GM23338 (cell line): Measurements from ENCODE around the gene KIF3C. TPM values are rescaled to one million over a fixed set of nuclear protein-coding genes. Genes with fewer than 3 reads are reported as not detected.
"Not testable (repeated sequence)": the region's sequence is repeated elsewhere in the genome, so short reads cannot be mapped to it uniquely, and the experiment has no call there.

Experiments
- ATAC-seq: fragments of 200-7000 bp; cut with Tn5 transposase; 3 replicates; pipeline ENCODE4 v1.9.1; 2020
- DNase-seq: peaks from one replicate; pipeline ENCODE4 v3.0.0-alpha.2; 2015; ENCODE audit warnings: low spot score
- H2AFZ ChIP-seq: fragments of 200-600 bp; sonication (generic); 2 replicates; pipeline ENCODE4 v1.8.0; 2016; ENCODE audit warnings: antibody characterized with exemption, mild to moderate bottlenecking, moderate library complexity
- H3F3A ChIP-seq: fragments of 200-600 bp; sonication (generic); replicated peaks from 2 replicates; pipeline ENCODE4 v1.8.0; 2017; ENCODE audit warnings: antibody characterized with exemption, mixed run types, low read depth
- H3K27ac ChIP-seq: fragments of 200-600 bp; sonication (generic); 2 replicates; pipeline ENCODE4 v1.6.1; 2016; ENCODE audit warnings: low read depth
- H3K27me3 ChIP-seq: fragments of 200-600 bp; sonication (generic); 2 replicates; pipeline ENCODE4 v1.8.0; 2016; ENCODE audit warnings: mild to moderate bottlenecking, mixed run types, moderate library complexity; ENCODE audit not compliant: insufficient read depth
- H3K36me3 ChIP-seq: fragments of 200-600 bp; sonication (generic); 2 replicates; pipeline ENCODE4 v1.8.0; 2016; ENCODE audit warnings: mild to moderate bottlenecking; ENCODE audit not compliant: insufficient read depth
- H3K4me1 ChIP-seq: fragments of 200-600 bp; sonication (generic); 2 replicates; pipeline ENCODE4 v1.8.0; 2016; ENCODE audit warnings: mild to moderate bottlenecking, moderate library complexity; ENCODE audit not compliant: insufficient read depth
- H3K4me2 ChIP-seq: fragments of 200-600 bp; sonication (generic); 2 replicates; pipeline ENCODE4 v1.7.1; 2017; ENCODE audit warnings: mixed run types
- H3K4me3 ChIP-seq: fragments of 200-600 bp; sonication (generic); 2 replicates; pipeline ENCODE4 v1.6.1; 2016; ENCODE audit warnings: mixed run types
- H3K79me2 ChIP-seq: fragments of 200-600 bp; sonication (generic); replicated peaks from 2 replicates; pipeline ENCODE4 v1.8.0; 2017; ENCODE audit warnings: mild to moderate bottlenecking; ENCODE audit not compliant: insufficient read depth
- H3K9me2 ChIP-seq: fragments of 200-600 bp; sonication (generic); 2 replicates; pipeline ENCODE4 v1.8.0; 2017; ENCODE audit not compliant: insufficient read depth
- H4K20me1 ChIP-seq: fragments of 200-600 bp; sonication (generic); replicated peaks from 2 replicates; pipeline ENCODE4 v1.8.0; 2017; ENCODE audit warnings: mild to moderate bottlenecking; ENCODE audit not compliant: insufficient read depth
- H3K27ac Mint-ChIP-seq: 2 replicates; pipeline ENCODE4 v1.8.0; 2020; ENCODE audit warnings: inconsistent platforms, mild to moderate bottlenecking, moderate library complexity, mixed read lengths
- H3K27me3 Mint-ChIP-seq: 3 replicates; pipeline ENCODE4 v1.8.0; 2022; ENCODE audit warnings: low read depth, mild to moderate bottlenecking, moderate library complexity, mixed read lengths, inconsistent platforms; ENCODE audit not compliant: insufficient read depth, poor library complexity
- H3K36me3 Mint-ChIP-seq: 3 replicates; pipeline ENCODE4 v1.8.0; 2021; ENCODE audit warnings: low read depth, mild to moderate bottlenecking, inconsistent platforms, moderate library complexity, mixed read lengths
- H3K4me1 Mint-ChIP-seq: 3 replicates; pipeline ENCODE4 v1.8.0; 2020; ENCODE audit warnings: mild to moderate bottlenecking, inconsistent platforms, mixed read lengths
- H3K4me3 Mint-ChIP-seq: 3 replicates; pipeline ENCODE4 v1.8.0; 2021; ENCODE audit warnings: moderate library complexity, mild to moderate bottlenecking, inconsistent platforms, mixed read lengths
- H3K9me3 Mint-ChIP-seq: 3 replicates; pipeline ENCODE4 v1.8.0; 2020; ENCODE audit warnings: moderate library complexity, mild to moderate bottlenecking, inconsistent platforms, mixed read lengths
- CTCF ChIP-seq, 2 experiments: fragments of 200-600 bp in 1 of 2; sonication (generic) in 1 of 2; conservative IDR thresholded peaks; 2 replicates each; pipeline versions ENCODE4 v1.5.1 to v1.6.1; 2016 to 2017; ENCODE audit warnings: antibody characterized with exemption in 2 of 2, low read depth in 2 of 2, mild to moderate bottlenecking in 2 of 2, moderate library complexity in 1 of 2
- ETS1 ChIP-seq: IDR thresholded peaks from 2 replicates; pipeline ENCODE4 v1.6.1; 2016; ENCODE audit warnings: antibody characterized with exemption
- EZH2 ChIP-seq: fragments of 200-600 bp; sonication (generic); IDR thresholded peaks from one replicate; pipeline ENCODE4 v1.8.0; 2017; ENCODE audit warnings: antibody characterized with exemption, mild to moderate bottlenecking, low read depth; ENCODE audit not compliant: unreplicated experiment
- ZNF331 ChIP-seq: fragments of 250-450 bp; sonication (Bioruptor Pico); IDR thresholded peaks from 2 replicates; pipeline ENCODE4 v1.5.0; 2020; ENCODE audit warnings: low read depth, mild to moderate bottlenecking, moderate library complexity
- polyA plus RNA-seq: library from polyadenylated mRNA; unstranded; fragments of >200 nt; fragmentation: Nextera tagmentation; extraction: Ambion mirVana; gene quantifications from 2 replicates; pipeline ENCODE4 v1.2.1, GENCODE V29; 2016
- total RNA-seq: library from RNA; depleted of rRNA; stranded (reverse); fragments of >200 nt; shearing (Covaris generic); gene quantifications from 2 replicates; pipeline ENCODE4 v1.2.3, GENCODE V29; 2014

The KIF3C gene
- total and polyA plus RNA-seq, 2 experiments from 2014 or later, result 14.9 to 40.0 TPM

- Histone ChIP-seq H3K4me1 (peaks cover 11% of the 10 kb centered on the region; the same call in 1 of the 2 replicates), H3K4me3 (peak overlapping the region; percentile 31), H3K4me2 (peak overlapping the region; percentile 57), H4K20me1 (no peaks in the 10 kb centered on the region), H3K27me3 (no peaks in the 10 kb centered on the region), H3K27ac (peak overlapping the region; percentile 24), H3F3A (no peaks in the 10 kb centered on the region), H2AFZ (no peak overlapping the region), H3K36me3 (no peaks in the 10 kb centered on the region), H3K79me2 (no peaks in the 10 kb centered on the region), H3K9me2 (no peaks in the 10 kb centered on the region)
- DNase-seq (peak; percentile 82), ATAC-seq (peak; percentile 92)
- Mint-ChIP-seq H3K9me3 (peaks cover 23% of the 10 kb centered on the region), H3K36me3 (peaks cover 4% of the 10 kb centered on the region; the same call in 1 of the 3 replicates), H3K27ac (peak overlapping the region; percentile 90), H3K27me3 (peaks cover 11% of the 10 kb centered on the region), H3K4me3 (peak overlapping the region; percentile 62), H3K4me1 (peaks cover 22% of the 10 kb centered on the region)
- TF ChIP-seq ZNF331 (CRISPR knock-in tag) (0 out of 2 replicates have a peak, but pooled peaks have one; percentile 14), CTCF (conservative IDR thresholded peaks at IDR 0.05; ENCODE audit: low read depth in 2 of 2) (no peak)
These were observed 69.2 kb downstream of the KIF3C start for GRCh38 chr2:25912851-25913695.

- H3K27me3 ChIP-seq, H3K36me3 ChIP-seq, H2AFZ ChIP-seq, H3F3A ChIP-seq, H3K9me2 ChIP-seq, H3K4me3 Mint-ChIP-seq, ATAC-seq, H3K27ac Mint-ChIP-seq, H3K4me3 ChIP-seq, H3K27me3 Mint-ChIP-seq, H4K20me1 ChIP-seq, H3K27ac ChIP-seq, DNase-seq, H3K4me2 ChIP-seq, H3K79me2 ChIP-seq, H3K36me3 Mint-ChIP-seq: not testable (repeated sequence)
- H3K9me3 Mint-ChIP-seq, result peaks cover 23% of the 10 kb centered on the region
- H3K4me1 Mint-ChIP-seq, result peaks cover 20% of the 10 kb centered on the region
- peaks cover 11% of the 10 kb centered on the region; the same call in 1 of the 2 replicates for H3K4me1 ChIP-seq
These were observed 72.7 kb downstream of the KIF3C start for GRCh38 chr2:25909574-25909973.

- no peak for DNase-seq
- ATAC-seq, result no peak
- no peak overlapping the region for H3K27ac Mint-ChIP-seq
- H3K4me3 Mint-ChIP-seq, result no peak overlapping the region
- H3K27me3 Mint-ChIP-seq, result no peaks in the 10 kb centered on the region
- Histone ChIP-seq H4K20me1 (no peaks in the 10 kb centered on the region), H3K79me2 (no peaks in the 10 kb centered on the region), H3F3A (no peaks in the 10 kb centered on the region), H2AFZ (peak overlapping the region; percentile 81; the same call in 1 of the 2 replicates), H3K27ac (no peak overlapping the region), H3K4me1 (no peaks in the 10 kb centered on the region), H3K36me3 (no peaks in the 10 kb centered on the region), H3K4me3 (no peak overlapping the region), H3K27me3 (no peaks in the 10 kb centered on the region), H3K4me2 (no peak overlapping the region), H3K9me2 (no peaks in the 10 kb centered on the region)
- H3K36me3 Mint-ChIP-seq, result no peaks in the 10 kb centered on the region
- no peaks in the 10 kb centered on the region for H3K4me1 Mint-ChIP-seq
- H3K9me3 Mint-ChIP-seq, result peaks cover 6% of the 10 kb centered on the region; the same call in 2 of the 3 replicates
- TF ChIP-seq CTCF (conservative IDR thresholded peaks at IDR 0.05; ENCODE audit: low read depth in 2 of 2) (no peak), ETS1 (no peak), EZH2 (no peak)
These were observed 77.2 kb downstream of the KIF3C start for GRCh38 chr2:25905126-25905525.
